OCI-M1 (cell line): ENCODE data around the gene COL16A1.

ENCODE experiments used
- DNase-seq: peaks from one replicate; lab custom pipeline; 2025; lab: John Stamatoyannopoulos, UW

Gene COL16A1

GRCh38 chr1:31687601-31688000 is 16.2 kb downstream of the COL16A1 start:
- no peak for DNase-seq

DNA sequence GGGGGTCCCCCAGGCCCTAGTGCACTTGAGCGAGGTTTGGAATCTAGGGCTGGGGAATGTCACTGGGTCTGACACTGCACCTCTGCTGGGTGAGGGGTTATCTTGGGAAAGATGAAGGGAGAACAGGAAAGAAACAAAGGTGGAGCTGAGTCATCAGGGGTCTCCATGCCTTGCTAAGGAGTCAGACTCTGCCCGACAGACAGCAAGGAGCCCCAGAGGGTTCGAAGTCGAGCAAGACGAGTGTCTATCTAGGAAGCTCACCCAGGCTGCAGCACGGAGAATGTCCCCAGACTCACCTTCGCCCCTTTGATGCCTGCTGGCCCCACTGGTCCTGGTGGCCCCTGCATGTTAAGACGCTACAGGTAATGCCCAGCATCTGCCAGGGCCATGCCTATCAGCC is 18.0 kb downstream of the COL16A1 start:
- DNase-seq, result no peak

GRCh38 chr1:31683997-31684396 is 19.8 kb downstream of the COL16A1 start:
- DNase-seq, result peak; percentile 32

GRCh38 chr1:31681415-31681814 is 22.4 kb downstream of the COL16A1 start:
- no peak for DNase-seq

GRCh38 chr1:31679676-31680230 is 24.1 kb downstream of the COL16A1 start:
- DNase-seq, result no peak

DNA sequence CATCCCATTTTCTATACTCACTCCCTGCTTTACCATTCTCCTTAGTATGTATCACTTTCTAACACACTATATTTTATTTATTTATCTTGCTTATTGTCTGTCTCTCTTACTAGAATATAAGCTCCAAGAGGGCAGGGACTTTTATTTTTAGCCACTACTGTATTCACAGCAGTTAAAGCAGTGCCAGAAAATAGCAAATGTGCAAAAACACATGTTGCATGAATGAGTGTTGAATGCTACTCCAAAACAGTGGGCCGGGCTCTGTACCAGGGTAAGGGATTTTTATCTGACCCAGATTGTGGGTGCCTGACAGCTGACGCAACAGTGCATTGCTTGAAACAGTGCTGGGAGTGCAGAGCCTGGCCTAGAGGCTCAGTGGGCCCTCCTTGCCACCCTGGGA is 24.7 kb downstream of the COL16A1 start:
- DNase-seq, result no peak

DNA sequence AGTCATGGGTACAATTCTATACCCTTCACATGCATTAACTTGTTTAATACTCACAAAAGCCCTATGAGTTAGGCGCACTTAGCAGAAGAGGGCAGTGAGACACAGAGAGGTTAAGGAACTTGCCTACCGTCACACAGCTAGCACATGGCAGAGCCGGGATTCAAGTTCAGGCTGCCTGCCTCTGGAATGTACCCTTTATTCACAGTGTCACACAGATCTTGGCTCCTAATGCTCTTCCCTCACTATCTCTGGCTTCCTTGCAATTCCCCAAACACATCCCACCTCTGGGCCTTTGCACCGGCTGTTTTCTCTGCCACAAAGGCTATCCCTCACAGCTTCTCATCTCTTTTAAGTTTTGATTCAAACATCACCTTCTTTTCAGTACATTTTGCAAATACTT is 25.1 kb downstream of the COL16A1 start:
- DNase-seq, result no peak

GRCh38 chr1:31677949-31678348 is 25.9 kb downstream of the COL16A1 start:
- DNase-seq, result no peak

- DNase-seq, result no peak
These were observed 26.4 kb downstream of the COL16A1 start for GRCh38 chr1:31677401-31677800.

- no peak for DNase-seq
These were observed 28.1 kb downstream of the COL16A1 start for GRCh38 chr1:31675756-31676155.

GRCh38 chr1:31675161-31675560 is 28.7 kb downstream of the COL16A1 start:
- no peak for DNase-seq

GRCh38 chr1:31674626-31675025 is 29.2 kb downstream of the COL16A1 start:
- DNase-seq, result no peak

- no peak for DNase-seq
These were observed 30.4 kb downstream of the COL16A1 start for GRCh38 chr1:31673433-31673832.

- DNase-seq, result no peak
These were observed 30.8 kb downstream of the COL16A1 start for GRCh38 chr1:31672986-31673385.

DNA sequence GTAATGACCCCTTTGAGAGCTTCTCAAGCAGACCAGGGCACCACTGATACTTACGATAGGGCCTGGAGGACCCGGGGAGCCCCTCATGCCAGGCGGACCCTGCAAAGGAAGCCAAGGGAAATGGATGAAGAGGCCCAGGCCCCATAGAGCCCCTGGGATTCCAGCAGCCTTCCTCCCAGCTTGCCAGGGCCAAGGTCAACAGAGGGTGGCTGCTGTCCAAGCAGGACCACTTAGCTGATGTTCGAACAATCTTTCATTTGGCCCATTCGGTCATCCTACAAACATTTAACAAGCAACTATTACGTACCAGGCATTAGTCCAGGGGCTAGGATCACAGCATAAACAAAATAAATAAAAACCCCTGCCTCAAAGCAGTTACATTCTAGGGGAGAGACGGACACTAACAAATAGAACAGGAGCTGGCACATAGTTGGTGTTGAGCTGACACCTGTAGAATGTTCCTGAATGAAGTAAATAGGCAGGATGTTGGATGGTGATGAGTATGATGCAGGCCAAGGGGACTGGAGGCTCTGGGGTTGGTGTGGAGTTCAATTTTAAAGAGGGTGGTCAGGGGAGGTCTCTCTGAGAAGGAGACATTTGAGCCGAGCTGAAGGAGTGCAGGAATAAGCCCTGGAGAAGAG is 32.1 kb downstream of the COL16A1 start:
- no peak for DNase-seq

GRCh38 chr1:31671147-31671546 is 32.7 kb downstream of the COL16A1 start:
- DNase-seq, result no peak

DNA sequence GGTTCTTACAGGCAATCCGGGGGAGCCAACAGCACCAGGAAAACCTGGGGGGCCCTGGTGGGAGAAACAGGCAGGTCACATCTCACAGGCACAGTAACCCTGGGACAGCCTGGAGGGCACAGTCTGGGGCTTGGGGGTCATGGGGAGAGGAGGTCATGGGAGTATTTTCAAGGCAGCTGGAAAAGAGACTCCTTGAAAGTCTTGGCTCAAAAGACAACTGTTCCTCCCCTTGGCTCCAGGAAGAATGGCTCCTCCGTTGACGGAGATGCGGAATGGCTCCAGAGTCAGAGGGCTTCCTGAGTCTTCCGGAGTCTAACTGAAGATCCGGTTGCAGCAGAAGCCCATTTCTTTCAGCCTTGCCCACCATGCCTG is 33.2 kb downstream of the COL16A1 start:
- no peak for DNase-seq

DNA sequence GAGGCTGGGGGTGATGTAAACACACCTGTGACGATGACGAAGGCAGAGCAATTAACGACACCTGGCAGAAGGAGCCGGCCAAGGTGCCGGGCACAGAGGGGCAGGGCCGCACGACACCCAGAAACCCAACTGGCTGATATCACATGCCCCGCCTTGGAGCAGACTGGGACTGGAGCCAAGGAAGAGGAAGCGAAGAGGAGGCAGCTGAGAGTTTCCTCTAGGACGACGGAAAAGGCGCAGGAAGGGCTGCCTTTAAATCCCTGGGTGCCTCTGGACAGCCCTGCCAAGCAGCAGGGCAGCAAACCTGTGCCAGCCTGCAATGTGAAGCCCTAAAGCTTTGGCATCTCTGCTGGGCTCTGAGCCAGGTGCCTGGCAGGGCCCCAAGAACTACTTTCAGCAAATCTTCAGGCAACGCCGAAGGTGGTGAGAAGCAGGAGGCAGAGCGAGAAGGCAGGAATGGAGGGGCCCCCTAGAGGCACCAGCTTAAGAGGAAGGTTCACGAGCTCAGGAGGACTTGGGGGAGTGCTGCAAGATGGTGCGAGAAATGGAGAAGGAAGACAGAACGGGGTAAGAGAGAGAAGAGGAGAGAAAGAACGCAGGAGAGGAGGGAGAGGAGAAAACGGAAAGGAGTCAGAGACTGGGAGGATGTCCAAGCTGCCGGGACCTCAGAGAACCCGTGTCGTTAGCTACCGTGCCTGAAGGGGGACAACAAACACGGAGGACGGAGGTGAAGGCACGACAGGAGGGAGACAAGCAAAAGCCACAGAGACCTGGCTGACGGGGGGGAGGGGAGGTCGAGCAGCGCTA is 33.8 kb downstream of the COL16A1 start:
- DNase-seq, result peak; percentile 29

- DNase-seq, result no peak
These were observed 34.4 kb downstream of the COL16A1 start for GRCh38 chr1:31669433-31669785.

GRCh38 chr1:31668303-31668883 is 35.4 kb downstream of the COL16A1 start:
- DNase-seq, result no peak

- DNase-seq, result no peak
These were observed 36.6 kb downstream of the COL16A1 start for GRCh38 chr1:31667065-31667785.

DNA sequence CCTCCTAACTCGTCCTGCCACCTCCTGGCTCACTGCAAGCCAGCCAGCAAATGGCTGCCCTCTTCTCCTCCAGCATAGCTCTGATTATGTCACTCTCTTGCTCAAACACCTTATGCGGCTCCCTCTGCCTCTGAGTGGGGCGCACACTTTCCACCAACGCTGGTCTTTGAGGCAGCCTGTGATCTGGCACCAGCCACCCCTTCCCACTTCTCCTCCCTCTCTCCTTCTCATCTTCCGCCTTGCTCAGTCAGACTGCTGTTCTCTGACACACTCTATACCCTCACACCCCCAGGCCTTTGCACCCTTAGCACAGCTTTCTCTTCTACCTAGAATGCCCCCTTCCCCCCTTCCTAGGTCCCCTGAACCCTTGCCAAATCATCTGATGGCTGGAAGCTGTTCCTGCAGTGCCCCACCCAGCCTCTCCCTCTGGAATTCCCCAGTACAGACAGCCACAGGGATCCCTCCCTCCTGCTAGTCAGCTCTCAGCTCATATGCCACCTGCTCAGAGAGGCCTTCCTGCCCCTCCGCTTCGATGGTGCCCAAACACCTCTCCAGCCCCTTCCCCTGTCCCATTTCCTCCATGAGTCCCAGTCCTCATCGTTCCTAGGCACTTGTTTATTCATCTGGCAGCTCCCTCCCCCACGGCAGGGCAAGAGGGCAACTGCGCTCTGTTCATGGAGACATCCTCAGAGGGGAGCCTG is 37.4 kb downstream of the COL16A1 start:
- no peak for DNase-seq
